Stimulated activated CD4-positive, alpha-beta T cell treated with anti-CD3 and anti-CD28 coated beads, Interleukin-15, amount 100 ng/mL, for 1 hour (primary cell): Measurements from ENCODE around the gene CREBBP.
"Not testable (repeated sequence)": the region's sequence is repeated elsewhere in the genome, so short reads cannot be mapped to it uniquely, and the experiment has no call there.

Experiments used
- DNase-seq, 2 donors: peaks; one replicate each; pipeline ENCODE4 v3.0.0-alpha.2; 2020; ENCODE audit warnings: low read depth in 1 of 2, low spot score in 1 of 2

Gene CREBBP

DNA sequence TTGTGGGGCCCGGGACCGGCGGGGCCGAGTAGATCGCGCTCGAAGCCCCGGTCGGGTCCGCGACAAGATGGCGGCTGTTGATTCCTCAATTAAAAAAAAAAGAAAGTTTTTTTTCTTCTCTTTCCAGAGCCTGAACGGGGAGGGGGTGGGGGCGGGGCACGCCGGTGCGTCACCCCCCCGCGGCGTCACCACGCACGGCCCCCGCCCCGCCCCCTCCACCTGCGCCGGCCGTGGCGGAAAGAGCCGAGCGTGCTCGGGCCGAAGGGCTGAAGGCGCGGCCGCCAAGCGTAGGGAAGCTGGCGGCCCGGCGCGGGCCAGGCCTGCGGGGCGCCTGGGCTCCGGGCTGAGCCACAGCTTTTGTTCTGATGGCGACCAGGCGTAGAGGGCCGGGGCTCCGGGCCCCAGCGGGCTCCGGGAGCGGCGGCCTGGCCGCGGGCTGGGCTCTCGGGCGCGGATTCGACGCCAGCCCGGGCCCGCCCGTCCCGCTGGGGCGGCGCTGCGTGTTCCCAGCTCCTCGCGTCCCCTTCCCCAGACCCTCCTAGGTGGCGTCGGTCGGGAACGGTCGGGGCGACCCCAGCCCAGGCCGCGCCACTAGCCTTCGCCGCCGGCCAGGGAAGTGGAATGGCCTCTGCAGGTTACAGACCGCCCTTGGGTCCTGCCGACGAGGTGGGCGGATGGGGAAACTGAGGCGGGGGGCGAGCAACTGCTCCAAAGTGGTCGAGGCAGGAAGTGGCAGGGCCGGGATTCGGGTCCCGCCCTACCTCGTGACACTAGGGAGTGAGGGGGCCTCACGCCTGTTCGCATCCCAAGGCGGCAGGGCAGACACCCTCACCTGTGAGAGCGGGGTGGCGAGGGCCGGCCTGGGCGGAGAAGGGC is at the start of gene CREBBP:
Gene CREBBP, minus strand, starts transcription at position 91 of the 876 bp plus-strand sequence. CDS start 797 bp downstream, outside the sequence.
- DNase-seq, result peak; percentile 82 to 84

DNA sequence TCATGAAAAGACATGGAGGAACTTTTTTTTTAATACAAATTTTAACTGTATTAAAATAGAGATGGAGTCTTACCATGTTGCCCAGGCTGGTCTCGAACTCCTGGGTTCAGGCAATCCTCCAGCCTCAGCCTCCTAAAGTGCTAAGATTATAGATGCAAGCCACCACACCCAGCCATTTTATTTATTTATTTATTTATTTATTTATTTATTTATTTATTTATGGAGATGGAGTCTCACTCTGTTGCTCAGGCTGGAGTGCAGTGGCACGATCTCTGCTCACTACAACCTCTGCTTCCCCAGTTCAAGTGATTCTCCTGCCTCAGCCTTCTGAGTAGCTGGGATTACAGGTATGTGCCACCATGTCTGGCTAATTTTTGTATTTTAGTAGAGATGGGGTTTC is 46.6 kb upstream of the CREBBP start:
- DNase-seq, result not testable (repeated sequence)

DNA sequence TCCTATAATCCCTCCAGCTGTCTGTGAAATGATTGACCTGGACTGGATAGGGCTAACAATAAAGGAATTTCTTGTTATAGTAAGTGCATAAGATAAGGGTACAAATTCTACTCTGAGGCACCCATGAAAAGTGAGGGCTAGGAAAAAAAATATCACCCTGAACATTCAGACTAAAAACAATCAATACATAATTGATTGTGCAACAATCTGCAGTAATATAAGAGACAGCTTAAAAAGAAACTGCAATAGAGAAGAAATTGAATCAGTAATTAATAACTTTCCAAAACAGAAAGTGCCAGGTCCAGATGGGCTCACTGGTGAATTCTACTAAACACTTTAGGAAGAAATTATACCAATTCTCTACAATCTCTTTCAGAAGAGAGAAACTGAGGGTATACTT is 44.2 kb upstream of the CREBBP start:
- DNase-seq, result no peak

DNA sequence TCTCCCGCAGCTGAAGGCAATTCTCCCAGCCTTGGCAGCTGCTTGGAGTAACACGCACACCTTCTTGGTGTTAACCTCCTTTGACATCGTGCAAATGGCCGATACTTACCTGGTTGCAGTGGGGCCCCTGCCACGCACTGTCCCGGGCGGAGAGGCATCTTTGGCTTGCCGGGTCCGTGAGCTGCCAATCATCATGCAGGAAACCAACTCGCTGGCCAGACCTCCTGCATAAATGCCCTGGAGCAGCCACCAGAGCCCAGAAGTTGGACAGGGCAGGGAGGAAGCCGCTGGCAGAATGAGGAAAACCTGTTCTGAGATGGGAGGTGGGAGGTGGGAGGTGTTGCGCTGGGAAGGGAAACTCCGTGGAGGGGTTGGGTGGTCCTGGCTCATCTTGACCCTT is 41.7 kb upstream of the CREBBP start:
- DNase-seq, result no peak

- DNase-seq, result no peak
These were observed 39.7 kb upstream of the CREBBP start for GRCh38 chr16:3920206-3920605.

GRCh38 chr16:3919413-3919812 is 38.9 kb upstream of the CREBBP start:
- no peak for DNase-seq

- DNase-seq, result no peak
These were observed 35.1 kb upstream of the CREBBP start for GRCh38 chr16:3915426-3916260.

DNA sequence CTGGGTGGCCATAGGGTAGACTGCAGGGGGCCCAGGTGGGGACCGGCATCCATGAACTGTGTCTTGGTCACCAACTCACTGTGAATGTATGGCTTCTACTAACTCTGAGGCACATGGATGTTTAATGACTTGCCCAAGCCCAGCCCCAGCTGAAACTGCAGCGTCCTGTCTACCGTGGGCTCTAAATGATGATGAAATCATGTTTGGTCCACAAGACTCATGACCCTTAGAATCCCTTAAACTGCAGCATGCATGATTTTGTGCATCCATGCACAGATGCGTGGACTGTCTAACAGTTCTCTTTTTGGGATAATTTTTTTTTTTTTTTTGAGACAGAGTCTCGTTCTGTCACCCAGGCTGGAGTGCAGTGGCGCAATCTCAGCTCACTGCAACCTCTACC is 32.4 kb upstream of the CREBBP start:
- DNase-seq, result no peak

DNA sequence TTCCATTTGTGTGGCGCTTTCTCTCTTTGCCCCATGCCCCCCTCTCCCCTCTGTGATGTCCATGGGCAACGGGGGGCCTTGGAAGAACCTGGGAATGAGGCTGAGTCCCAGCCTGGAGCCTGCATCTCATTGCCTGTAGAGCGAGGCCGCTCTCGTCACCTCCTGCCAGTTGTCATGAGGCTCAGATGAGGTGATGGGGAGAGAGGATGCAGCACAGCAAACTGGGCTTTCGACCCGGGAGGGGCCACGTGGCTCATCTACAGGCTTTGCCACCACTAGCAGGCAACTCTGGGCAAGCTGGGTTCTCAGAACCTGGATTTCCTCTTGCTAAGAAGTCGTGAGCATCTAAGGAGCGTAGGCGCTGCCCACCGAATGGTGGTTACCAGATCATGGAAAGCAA is 31.9 kb upstream of the CREBBP start:
- no peak for DNase-seq

DNA sequence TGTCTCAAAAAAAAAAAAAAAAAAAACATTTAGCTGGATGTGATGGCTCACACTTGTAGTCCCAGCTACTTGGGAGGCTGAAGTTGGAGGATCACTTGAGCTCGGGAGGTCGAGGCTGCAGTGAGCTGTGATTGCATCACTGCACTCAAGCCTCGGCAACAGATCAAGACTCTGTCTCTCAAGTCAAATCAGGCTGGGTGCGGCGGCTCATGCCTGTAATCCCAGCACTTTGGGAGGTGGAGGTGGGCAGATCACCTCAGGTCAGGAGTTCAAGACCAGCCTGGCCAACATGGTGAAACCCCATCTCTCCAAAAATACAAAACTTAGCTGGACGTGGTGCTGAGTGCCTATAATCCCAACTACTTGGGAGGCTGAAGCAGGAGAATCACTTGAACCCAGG is 31.2 kb upstream of the CREBBP start:
- DNase-seq, result not testable (repeated sequence)

DNA sequence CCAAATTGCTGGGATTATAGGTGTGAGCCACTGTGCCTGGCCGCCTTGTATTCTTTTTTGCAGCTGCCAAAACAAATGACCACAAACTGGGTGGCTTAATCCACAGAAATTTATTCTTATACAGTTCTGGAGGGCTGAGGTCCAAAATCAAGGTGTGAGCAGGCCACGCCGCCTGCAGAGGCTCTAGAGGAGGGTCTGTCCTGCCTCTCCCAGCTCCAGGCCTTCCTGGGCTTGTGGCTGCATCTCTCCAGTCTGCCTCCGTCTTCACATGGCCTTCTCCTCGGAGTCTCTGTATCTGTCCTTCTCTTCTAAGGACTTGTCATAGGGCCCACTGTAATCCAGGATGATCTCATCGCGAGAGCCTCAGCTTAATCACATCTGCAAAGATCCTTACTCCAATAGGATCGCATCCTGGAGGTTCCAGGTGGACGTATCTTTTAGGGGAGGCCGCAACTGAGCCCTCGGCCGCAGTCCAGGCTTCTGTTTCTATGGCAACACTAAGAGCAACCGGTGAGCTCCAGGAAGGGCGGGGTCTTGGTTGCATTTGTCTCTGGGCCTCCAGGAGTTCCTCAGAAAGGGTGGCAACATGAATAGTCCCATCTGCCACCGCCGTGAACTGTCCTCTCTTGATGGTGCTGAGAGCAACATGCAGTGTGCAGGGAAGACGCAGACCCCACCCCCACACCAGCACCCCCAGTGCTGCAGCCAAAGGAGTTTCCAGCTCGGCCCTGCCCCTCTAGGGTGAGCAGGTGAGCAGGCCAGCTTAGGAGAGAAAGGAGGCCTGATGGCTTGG is 29.5 kb upstream of the CREBBP start:
- DNase-seq, result no peak

- no peak for DNase-seq
These were observed 28.5 kb upstream of the CREBBP start for GRCh38 chr16:3908951-3909437.

- no peak for DNase-seq
These were observed 27.1 kb upstream of the CREBBP start for GRCh38 chr16:3907586-3907985.

- no peak for DNase-seq
These were observed 25.9 kb upstream of the CREBBP start for GRCh38 chr16:3906363-3906762.

- no peak for DNase-seq
These were observed 24.4 kb upstream of the CREBBP start for GRCh38 chr16:3904875-3905274.

GRCh38 chr16:3890091-3890490 is 9.6 kb upstream of the CREBBP start:
- DNase-seq, result no peak

DNA sequence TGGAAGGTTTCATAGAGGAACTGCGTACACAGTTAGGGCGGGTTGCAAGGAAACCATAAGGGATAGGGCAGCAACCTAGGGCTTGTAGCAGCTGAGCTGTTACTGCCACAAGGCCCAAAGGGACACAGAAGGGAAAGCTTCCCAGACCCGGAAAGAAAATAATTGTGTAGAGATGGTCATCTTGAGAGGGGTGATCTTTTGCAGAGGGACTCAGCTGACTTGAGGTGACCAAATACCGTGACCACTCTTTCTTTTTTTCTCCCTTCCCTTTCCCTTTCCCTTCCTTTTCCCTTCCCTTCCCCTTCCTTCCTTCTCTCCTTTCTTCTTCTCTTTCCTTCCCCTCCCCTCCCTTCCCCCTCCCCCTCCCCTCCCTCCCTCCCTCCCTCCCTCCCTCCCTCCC is 8.5 kb upstream of the CREBBP start:
- DNase-seq, result no peak

DNA sequence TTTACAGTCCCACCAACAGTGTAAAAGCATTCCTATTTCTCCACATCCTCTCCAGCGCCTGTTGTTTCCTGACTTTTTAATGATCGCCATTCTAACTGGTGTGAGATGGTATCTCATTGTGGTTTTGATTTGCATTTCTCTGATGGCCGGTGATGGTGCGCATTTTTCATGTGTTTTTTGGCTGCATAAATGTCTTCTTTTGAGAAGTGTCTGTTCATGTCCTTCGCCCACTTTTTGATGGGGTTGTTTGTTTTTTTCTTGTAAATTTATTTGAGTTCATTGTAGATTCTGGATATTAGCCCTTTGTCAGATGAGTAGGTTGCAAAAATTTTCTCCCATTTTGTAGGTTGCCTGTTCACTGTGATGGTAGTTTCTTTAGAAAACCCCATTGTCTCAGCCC is 5.5 kb upstream of the CREBBP start:
- DNase-seq, result not testable (repeated sequence)

DNA sequence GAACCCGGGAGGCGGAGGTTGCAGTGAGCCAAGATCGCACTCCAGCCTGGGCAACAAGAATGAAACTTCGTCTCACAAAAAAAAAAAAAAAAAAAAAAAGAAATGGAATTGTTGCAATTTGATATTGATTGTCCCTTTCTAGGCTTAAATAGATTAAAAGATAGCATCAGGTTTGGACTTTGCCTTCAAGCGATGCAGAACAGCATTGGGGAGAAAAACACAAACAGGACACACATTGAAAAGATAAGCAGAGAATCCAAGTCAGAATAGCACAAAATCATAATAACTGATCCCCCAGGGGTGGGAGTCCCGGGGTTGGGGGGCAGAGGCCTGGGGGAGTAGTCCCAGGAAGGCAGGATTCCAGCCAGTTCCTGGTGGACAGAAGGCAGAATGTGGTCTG is 3.9 kb upstream of the CREBBP start:
- no peak for DNase-seq

- no peak for DNase-seq
These were observed 2.0 kb upstream of the CREBBP start for GRCh38 chr16:3882531-3882930.

DNA sequence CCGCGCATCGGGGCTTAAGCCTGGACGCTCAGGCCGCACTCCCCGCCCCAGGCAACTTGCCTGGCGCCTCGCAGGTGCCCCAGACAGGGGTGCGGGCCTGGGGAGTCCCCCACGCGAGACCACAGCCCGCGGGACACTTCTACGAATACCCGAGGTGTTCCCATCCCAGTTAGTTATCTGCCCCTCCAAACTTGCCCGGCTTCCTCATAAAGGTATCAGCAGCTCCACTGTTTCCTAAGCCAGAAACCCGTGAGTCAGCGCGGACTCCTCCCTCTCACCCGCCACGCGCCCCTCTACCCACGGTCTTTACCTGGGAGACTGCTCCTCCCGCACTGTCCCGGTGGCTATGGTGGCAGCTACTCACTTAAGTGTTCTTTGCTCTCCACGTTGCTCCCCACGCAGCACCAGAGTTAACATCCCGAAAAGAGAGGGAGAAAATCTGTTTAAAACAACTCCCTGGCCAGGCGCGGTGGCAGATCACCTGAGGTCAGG is 1.0 kb upstream of the CREBBP start:
- DNase-seq, result no peak
